Neural cell (in vitro differentiated cells): ENCODE results near the gene IL24.

Experiments used
- EZH2 ChIP-seq: fragments of 200-600, 300-800 bp; shearing (Covaris generic), sonication (generic); IDR thresholded peaks from 2 replicates; pipeline ENCODE4 v1.6.1; 2014; ENCODE audit warnings: antibody characterized with exemption, low read length, borderline replicate concordance, mild to moderate bottlenecking; ENCODE audit not compliant: insufficient read depth, poor library complexity, severe bottlenecking
- TF ChIP-seq, protein P1 (sequence below): fragments of 450-650 bp; IDR thresholded peaks from 2 replicates; pipeline ENCODE4 v1.5.1; 2014; ENCODE audit warnings: antibody characterized with exemption, mild to moderate bottlenecking, moderate library complexity; ENCODE audit not compliant: poor library complexity, severe bottlenecking

DNA sequence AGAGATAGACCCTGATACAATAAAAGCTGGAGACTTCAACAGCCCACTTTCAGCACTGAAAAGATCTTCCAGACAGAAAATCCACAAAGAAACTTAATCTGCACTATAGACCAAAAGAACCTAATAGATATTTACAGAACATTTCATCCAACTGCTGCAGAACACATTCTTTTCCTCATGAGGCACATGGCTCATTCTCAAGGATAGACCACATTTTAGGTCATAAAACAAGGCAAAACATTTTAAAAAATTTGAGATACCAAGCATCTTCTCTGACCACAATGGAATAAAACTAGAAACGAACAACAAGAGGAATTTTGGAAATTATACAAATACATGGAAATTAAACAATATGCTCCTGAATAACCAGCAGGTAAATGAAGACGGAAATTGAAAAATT, 46.8 kb upstream of the IL24 start:
- TF ChIP-seq, protein P1, sequence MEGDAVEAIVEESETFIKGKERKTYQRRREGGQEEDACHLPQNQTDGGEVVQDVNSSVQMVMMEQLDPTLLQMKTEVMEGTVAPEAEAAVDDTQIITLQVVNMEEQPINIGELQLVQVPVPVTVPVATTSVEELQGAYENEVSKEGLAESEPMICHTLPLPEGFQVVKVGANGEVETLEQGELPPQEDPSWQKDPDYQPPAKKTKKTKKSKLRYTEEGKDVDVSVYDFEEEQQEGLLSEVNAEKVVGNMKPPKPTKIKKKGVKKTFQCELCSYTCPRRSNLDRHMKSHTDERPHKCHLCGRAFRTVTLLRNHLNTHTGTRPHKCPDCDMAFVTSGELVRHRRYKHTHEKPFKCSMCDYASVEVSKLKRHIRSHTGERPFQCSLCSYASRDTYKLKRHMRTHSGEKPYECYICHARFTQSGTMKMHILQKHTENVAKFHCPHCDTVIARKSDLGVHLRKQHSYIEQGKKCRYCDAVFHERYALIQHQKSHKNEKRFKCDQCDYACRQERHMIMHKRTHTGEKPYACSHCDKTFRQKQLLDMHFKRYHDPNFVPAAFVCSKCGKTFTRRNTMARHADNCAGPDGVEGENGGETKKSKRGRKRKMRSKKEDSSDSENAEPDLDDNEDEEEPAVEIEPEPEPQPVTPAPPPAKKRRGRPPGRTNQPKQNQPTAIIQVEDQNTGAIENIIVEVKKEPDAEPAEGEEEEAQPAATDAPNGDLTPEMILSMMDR = no peak
- no peak for TF ChIP-seq EZH2
